Measurements from ENCODE around the gene PNMA6E. TPM values are rescaled to one million over a fixed set of nuclear protein-coding genes. Genes with fewer than 3 reads are reported as not detected.

Gene PNMA6E
- not detected for polyA plus RNA-seq (ENCODE audit: insufficient read length in 3 of 3)
- long read RNA-seq, donor 1: 0 reads
- long read RNA-seq, donor 2: 0 reads
- long read RNA-seq, donor 3: 0 reads
- long read RNA-seq, donor 4: 0 reads
- long read RNA-seq, donor 5: 0 reads
- long read RNA-seq, donor 6: 0 reads
- long read RNA-seq, donor 7: 0 reads
- long read RNA-seq, donor 8: 0 reads
- long read RNA-seq, donor 9: 0 reads
- long read RNA-seq, donor 10: 0 reads
- long read RNA-seq, donor 11: 0 reads
- long read RNA-seq, donor 12: 0 reads
- long read RNA-seq, donor 13: 0 reads
- long read RNA-seq, donor 14: 0 reads
- long read RNA-seq, donor 15: 0 reads
- long read RNA-seq, donor 16: 0 reads

DNA sequence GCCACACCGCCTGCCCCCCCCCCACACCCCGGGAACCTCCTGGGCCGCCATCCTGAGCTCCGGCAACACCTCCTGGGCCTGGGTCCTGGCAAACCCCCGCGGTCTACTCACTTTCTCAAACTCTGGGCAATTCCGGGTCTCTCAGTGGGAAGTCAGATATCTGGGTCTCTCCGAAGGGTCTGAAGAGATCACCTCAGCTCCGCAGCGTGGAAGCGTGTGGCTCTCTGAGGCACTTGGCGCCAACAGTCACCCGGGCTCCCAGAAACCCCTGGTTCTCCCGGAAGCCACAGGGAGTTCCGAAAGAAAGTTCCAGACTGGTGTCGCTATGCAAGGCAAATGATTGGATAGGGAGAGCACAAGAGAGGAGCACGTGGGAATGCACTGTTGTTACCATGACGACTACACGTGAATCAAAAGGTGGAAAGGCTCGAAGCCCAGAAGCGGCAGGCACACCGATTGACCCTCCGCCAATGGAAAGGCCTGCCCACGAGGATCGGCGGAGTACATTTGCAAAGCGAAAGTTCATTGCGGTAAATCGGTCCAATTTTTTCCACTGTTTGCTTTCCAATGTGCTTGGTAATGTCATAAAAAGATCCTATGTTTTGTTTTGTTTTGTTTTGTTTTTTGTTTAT lies at the start of gene PNMA6E:
PNMA6E (minus strand) TSS at position 218 of the 632 bp plus-strand sequence. CDS start 2,501 bp downstream, outside the sequence.
- no peak for DNase-seq (ENCODE audit: extremely low read depth in 1 of 11, low read depth in 9 of 11, low spot score in 4 of 11)

DNA sequence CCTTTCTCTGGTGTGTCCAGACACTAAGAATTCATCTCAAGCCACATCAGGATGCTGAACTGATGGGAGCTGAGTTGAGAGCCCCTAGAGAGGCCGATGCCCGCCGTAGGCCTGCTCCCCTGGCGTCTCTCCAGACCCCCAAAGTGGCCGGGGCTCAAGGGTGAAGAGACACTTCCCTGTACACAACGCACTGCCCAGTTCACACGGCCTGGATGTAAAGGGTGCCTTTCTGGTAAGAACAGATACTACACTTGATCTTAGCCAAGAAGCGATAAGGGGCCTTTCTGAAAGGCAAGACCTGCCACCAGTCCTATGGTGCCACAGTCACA lies 49.8 kb upstream of the PNMA6E start:
- DNase-seq (ENCODE audit: extremely low read depth in 1 of 11, low read depth in 9 of 11, low spot score in 4 of 11): no peak

DNA sequence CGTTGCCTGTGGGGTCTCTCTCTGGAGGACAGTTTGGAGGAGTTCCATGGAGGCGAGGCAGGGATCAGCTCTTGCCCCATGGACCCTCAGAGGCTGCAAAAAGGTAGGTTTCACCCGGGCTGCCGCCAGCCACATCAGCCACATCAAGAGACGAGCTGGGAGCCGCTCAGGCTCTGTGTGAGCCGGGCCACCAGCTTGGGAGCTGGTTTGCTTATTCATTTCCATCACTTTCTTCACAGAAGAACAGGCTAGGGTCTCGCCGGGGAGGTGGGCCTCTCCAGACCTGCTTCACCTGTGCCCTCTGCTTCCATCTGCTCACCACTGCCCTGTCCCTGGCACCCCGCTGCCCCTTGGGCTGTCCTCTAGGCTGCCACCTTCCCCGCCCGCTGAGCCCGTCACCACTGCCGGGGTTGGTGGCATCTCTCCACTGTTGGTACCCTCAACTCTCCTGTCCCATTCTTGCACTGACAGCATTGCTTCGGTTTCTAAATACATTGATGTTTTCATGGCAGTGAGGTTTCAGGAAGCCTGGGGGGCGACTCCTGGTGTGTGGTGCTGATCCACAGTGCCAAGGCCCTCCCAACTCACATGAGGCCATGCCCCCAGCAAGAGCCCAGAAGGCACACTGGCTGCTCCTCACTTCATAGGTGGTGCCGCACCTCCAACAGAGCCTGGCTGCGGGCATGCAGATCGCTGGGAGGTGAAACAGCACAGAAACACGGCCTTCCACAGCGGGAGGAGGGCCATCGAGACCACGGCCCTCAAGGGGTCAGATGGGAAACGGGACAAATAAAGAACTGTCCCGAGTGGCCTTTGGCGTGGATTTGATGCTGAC lies 49.2 kb upstream of the PNMA6E start:
- DNase-seq (ENCODE audit: extremely low read depth in 1 of 11, low read depth in 9 of 11, low spot score in 4 of 11): no peak

DNA sequence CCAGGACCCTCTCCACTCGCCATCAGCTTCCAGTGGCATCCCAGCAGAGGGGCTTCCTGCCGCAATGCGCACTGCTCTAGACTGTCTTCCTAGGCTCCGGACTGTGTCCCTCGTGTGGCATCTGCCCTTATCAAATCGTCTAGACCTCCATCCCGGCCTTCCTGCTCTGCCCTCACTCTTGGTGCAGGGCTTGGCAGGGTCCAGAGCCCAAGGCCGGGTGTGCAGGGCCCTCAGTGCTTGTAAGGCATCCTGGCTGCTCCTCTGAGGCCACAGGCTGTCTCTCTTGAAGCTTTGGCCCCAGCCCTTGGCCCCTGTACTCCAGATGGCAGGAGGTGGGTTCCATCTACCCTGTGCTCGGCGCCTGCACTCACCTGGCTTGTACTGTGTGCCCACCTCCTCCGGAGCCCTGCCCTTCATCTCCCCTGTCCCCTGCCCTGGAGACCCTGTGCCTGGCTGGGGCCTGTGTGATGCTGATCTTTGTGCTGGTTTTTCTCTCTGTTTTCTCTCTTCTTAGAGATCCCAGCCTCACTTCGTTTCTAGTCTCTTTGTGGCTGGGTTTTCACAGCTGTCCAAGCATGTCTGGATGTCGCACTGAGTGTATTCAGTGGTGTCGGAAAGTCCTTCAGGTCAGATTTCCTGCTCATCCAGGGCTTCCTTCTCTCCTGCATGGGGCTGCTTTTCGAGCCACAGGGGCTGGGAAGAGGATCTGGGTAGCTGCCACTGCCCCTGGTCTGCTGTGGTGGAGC lies 48.4 kb upstream of the PNMA6E start:
- no peak for DNase-seq (ENCODE audit: extremely low read depth in 1 of 11, low read depth in 9 of 11, low spot score in 4 of 11)

DNA sequence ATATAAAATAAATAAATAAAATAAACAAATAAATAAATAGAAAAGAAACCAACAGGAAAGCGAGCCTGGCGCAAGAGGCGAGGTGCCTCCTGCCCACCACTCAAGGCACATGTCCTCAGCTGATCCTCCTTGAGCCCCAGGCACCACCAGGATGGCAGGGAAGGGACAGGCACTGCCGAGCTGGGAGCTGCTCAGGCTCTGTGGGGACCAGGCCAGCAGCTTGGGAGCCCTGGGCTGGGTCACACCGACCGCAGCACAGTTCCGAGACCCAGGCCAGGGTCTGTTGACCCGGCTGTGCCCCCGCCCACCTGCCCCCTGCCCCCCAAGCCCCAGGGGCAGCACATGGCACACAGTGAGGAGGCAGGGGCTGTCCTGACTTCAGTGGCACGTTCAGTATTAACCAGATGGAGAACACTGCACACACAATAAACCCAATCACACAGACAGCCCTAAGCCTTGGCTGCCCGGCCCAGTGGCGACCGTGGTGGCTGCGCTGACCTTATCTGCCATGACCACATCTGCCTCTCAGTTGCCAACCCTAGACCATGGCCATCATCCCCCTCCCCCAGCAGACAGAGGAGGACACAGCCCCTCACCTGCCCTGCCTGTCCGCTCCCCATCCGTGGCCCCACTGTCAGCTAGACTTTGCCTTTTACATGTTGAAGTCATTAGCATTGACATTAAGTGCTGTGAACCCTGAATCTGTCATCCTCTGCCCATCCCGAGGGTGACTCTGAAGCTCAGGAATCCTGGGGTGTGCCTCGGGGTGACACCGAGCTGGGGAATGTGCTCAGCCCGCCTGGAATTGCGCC lies 47.6 kb upstream of the PNMA6E start:
- no peak for DNase-seq (ENCODE audit: extremely low read depth in 1 of 11, low read depth in 9 of 11, low spot score in 4 of 11)

DNA sequence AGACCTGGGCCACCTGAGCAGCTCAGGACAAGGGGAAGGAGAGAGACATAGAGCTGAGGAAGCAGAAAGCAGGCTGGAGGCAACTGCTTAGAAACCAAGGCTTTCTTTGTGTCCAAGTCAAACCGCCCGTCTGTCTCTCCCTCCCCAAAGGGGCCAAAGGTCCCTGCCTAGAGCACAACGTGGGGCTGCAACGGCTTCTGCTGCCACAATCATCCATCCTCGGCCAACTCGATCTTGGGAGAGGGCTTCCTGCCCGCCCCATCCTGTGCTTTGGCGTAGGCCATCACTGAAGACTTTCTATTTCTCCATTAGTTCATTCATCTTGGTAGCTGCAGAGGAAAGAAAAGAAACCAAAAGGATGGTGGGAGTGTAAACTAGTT lies 46.4 kb upstream of the PNMA6E start:
- no peak for DNase-seq (ENCODE audit: extremely low read depth in 1 of 11, low read depth in 9 of 11, low spot score in 4 of 11)

DNA sequence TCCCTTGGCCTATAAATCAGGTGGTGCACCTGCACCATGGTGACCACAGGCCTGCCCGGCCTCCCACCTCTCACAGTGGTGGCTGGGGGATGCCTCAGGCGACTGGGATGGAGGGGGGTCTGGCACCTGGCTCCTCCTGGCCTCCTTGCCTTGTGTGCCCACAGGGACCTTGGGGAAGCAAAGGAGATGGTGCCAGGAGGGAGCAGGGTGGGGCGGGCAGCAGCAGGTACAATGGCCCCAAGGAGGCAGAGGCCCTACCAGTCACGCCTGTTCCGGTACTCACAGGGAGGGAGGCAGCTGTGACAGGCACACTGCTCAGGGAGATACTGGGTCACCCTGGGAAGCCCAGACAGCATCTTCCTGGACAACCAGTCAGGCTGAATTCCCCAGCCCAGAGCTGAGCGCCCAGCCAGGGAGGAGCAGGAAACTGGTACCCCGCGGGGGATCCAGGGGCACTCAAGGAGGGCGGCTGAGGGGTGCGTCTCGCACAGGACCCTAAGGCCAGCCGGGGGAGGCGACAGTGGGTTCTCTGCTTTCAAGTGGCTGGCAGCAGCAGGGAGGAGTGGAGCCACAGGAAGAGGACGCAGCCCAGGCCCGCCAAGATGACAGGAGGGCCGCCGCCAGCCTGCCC lies 45.9 kb upstream of the PNMA6E start:
- DNase-seq (ENCODE audit: extremely low read depth in 1 of 11, low read depth in 9 of 11, low spot score in 4 of 11): no peak

DNA sequence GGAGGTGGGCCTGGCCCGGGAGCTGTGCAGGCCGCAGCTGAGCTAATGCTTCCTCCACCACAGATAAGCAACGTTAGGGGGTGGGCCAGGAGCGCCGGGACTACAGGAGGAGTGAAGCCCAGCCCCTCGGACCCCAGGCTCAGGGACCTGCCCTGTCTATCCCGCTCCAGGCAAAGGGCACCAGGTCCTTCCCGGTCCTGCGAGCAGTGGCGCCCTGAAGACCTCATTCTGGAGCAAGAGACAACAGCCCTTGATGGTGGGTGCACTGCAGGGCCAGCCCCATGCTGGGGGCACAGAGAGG lies 45.4 kb upstream of the PNMA6E start:
- DNase-seq (ENCODE audit: extremely low read depth in 1 of 11, low read depth in 9 of 11, low spot score in 4 of 11): no peak

DNA sequence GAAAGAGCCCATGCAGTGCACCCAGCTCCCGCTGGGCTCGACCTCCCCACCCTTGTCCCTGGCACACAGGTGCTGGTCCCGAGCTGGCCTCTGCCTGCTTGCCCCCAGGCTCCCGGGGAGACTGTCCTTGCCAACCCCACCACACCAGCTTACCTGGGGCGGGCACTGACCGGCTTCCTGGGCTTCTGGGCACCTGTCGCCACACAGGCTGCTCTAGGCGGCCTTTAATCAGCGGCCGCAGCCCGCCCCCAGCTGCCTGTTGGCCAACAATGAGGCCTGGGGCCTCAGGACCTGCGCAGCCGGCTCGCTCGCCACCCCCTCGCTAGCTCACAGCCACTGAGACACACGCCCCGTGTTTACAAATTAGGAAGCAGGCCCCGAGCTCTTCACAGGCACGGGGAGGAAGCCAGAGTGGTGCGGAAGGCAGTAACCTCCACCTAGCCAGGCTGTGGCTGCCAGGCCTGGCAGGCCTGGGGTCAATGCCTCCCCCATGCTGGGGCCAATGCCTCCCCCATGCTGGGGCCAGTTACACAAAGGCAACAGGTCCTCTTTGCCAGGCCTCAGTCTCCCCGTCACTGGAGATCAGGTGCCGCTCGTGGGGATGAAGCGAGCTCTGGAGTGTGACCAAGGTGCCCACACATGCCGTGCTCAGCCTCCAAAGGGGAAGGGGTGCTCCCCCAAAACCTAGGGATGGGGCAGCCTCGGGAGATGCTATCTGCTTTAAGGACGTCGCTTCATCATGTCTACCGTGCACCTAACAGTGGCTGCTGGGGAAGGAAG lies 44.9 kb upstream of the PNMA6E start, which contains the start of gene TREX2:
TREX2 (minus strand) TSS at position 201 of the 780 bp plus-strand sequence. CDS start 626 bp downstream, outside the sequence.
- no peak for DNase-seq (ENCODE audit: extremely low read depth in 1 of 11, low read depth in 9 of 11, low spot score in 4 of 11)

DNA sequence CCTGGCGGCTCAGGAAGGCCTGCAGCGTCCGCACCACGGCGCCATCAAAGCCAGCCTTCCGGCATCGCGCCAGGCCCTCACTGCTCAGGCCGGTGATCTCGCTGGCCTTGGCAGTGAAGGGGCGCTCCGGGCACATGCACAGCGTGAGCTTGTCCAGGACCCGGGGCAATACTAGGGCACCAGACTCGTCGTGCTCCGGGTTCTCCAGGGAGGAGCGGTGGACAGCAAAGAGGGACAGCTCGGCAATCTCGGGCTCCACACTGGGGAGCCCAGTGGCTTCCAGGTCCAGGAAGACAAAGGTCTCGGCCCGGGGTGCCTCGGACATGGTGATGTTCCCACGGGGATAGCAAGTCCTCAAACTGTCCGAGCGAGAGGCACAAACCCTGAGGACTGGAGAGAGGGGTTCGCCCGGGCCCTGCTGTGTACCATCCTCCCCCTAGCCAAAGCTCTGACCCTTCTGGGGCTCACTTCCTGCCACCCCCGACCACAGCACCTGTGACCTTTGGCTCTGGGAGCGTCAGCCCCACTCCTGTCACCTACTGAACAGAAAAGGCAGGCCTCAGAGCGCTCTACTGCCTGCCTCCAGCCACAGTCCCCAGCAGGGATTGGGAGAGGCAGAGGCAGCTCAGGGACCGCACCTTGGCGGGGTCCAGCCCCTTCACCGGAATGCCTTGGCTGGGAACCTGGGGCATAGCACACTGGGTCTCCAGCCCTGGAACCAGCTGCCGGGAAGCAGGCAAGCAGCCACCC lies 44.1 kb upstream of the PNMA6E start:
- DNase-seq (ENCODE audit: extremely low read depth in 1 of 11, low read depth in 9 of 11, low spot score in 4 of 11): no peak

DNA sequence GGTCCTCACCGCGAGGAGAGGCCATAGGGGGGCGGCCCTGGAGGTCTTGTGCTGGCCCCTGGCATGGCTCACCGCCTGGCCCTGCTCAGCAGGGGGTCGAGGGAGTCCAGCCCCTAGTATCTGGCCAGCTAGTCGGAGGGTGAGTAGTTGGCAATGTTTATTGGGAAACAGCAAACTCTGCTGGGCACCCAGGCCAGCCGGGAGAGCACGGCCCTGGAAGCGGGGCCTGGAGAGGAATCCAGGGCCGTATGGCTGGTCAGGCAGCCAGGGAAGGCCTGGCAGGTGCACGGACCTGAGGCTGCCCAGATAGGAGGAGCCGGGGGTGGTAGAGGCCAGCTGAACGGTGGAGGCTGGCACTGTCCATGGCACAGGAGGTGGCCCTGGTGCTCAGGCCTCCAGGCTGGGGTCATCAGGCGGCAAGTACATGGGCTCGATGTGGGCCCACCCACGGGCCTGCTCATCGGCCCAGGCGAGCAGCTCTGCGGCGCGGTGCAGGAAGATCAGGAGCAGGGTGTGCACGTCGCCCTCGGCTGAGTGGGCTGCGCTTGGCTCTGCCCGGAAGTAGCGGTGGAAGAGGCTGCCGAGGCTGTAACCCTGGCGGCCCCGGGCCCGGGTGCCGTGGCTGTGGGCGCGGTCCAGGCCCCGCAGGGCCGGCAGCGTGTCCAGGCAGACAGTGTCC lies 43.3 kb upstream of the PNMA6E start:
- DNase-seq (ENCODE audit: extremely low read depth in 1 of 11, low read depth in 9 of 11, low spot score in 4 of 11): no peak

DNA sequence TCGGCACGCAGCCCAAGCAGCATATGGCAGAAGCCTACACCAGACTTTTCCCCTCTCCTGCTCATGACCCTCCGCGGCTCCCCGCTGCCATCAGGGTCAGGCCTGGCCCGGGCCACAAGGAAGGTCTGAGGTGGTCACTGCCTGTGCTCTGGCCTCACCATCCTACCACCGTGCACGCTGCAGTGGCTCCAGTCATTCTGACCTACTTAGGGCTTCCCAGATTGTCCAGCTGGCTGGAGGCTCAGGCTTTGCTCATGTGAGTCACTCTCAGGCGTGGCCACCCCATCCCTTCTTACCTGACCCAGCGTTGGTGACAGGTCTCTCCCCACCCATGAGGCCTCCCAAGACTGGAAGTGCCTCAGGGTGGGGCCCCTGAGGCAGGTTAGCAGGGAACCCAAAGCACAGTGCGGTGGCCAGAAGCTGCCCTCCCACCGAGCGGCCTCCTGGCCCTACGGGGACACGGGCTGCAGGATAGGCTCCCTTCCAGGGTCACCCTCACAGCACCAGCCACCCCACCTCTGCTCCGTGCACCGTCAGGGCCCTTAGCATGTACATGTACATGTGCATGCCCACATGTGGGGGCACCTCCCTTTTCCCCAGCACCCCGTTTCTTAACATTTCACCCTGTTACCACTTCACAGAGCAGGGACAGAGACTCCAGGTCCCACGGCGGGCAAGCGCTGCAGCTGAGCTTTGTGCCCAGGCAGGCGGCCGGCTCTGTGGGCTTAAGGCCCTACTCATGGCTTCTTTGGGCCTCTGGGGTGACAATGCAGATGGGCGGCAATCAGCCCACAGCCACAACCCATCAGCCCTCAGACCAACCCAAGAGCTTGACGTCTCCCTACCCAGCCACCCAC lies 42.6 kb upstream of the PNMA6E start:
- no peak for DNase-seq (ENCODE audit: extremely low read depth in 1 of 11, low read depth in 9 of 11, low spot score in 4 of 11)

DNA sequence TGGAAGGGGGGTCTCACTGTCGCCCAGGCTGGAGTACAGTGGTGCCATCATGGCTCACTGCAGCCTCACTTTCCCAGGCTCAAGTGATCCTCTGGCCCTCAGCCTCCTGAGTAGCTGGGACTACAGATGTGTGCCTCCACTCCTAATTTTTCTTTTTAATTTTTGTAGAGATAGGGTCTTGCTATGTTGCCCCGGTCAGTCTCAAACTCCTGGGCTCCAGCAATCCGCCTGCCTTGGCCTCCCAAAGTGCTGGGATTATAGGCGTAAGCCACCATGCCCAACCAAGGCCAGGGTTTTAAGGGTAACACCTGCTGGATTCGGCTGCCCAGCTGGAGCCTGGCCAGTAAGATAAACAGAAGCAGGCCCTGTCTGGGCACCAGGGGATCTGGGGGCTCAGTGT lies 41.3 kb upstream of the PNMA6E start:
- no peak for DNase-seq (ENCODE audit: extremely low read depth in 1 of 11, low read depth in 9 of 11, low spot score in 4 of 11)

DNA sequence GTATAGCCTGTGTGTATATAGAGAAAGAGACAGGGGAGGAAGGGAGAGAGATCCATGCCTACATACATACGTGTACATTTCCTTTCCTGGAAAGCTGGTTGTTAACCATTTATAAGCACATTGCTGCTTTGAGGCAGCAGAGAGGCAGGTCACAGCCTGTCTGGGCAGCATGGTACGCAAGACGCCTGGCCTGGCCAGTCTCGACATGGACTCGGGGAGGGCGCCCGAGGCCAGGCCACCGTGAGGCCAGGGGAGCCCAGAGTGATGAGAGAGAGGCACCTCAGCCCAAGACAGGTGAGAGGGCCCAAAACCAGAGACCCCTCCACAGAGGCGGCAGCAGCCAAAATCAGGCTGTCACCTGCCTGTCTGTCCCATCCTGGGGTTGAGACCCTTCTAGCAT lies 40.8 kb upstream of the PNMA6E start:
- no peak for DNase-seq (ENCODE audit: extremely low read depth in 1 of 11, low read depth in 9 of 11, low spot score in 4 of 11)

DNA sequence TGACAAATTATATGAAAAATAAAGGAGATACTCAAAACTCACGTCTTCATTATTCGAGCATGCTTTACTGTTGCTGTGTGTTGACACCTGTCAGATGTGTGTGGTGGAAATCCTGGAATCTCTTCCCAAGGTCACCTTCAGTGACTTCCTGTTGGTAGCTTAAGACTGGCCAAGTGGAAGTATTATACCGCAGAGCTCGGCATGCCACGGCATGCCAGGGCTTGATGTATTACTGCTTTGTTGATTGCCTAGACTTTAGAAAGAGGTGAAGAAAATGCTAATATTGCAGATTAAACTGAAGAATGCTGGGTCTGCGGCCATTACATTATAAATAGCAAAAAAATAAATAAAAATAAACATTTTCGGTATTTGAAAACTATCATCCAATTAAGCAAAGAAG lies 40.1 kb upstream of the PNMA6E start:
- DNase-seq (ENCODE audit: extremely low read depth in 1 of 11, low read depth in 9 of 11, low spot score in 4 of 11): no peak
